ENCODE results near the gene ZCCHC7.

GRCh38 chr9:37404590-37404989, 284.2 kb downstream of the ZCCHC7 start:
- no peak for TF ChIP-seq CTCF (IDR thresholded peaks at IDR 0.05)
- no peak for TF ChIP-seq POLR2A (IDR thresholded peaks at IDR 0.05)

All from thyroid gland (tissue), 4 donors.